Putamen (tissue), 1 donor: ENCODE data around the gene CLSTN2.

Experiments
- DNase-seq: peaks from one replicate; pipeline ENCODE4 v3.0.0-alpha.2; 2016; ENCODE audit warnings: low spot score

CLSTN2 gene

DNA sequence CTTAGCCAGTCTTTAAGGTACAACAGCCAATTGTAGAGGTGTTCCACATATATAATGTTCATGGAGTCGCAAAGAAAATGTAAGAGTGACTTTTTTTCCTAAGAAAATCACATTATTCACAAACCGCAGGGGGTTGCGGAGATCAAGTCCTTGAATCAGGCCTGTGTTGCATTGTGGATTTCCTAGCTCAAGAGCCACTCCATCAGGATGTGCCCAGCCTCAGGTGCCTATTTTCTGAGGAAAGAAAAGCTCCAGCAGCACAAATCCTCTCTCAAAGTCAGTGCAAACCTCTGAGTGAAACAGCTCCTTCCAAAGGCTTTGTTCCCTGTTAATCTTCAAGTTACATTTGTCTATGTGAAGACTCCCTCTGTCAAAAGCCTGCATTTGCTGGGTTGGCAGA, 349.4 kb downstream of the CLSTN2 start:
- DNase-seq: no peak

DNA sequence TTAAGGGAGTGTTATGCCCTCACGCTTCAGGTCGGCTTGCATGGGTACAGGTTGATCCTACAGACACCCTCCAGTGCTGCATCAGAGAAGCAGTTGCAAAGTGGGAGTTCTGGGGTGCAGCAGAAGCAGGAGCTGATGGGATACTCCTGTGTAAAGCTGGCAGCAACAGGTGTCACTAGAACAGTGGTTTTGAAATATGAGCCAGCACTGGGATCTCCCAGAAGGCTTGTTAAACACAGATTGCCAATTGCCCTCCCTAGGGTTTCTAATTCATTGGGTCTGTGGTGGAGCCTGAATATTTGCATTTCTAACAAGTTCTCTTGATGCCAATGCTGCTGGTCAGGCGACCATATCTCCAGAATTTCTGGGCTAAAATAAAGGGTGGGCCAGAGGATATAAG, 350.4 kb downstream of the CLSTN2 start:
- DNase-seq: no peak

DNA sequence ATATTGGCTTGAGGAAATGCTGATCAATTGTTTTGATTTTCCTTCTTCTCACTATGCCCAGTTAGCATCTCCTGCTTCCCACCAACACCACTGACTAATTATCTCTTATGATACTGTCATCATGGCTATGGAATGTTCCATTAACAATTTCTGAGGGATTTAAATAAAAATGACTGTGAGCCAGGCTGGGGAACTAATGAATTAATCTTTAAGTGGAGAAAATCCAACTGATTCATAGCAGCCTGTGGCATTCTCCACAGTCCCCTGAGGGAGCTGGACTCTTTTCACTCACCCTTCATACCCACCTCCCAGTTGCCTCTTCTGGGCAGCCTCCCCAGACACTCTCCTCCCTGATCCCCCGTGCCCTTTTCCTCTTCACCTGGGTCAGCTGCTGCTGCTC, 353.6 kb downstream of the CLSTN2 start:
- no peak for DNase-seq

DNA sequence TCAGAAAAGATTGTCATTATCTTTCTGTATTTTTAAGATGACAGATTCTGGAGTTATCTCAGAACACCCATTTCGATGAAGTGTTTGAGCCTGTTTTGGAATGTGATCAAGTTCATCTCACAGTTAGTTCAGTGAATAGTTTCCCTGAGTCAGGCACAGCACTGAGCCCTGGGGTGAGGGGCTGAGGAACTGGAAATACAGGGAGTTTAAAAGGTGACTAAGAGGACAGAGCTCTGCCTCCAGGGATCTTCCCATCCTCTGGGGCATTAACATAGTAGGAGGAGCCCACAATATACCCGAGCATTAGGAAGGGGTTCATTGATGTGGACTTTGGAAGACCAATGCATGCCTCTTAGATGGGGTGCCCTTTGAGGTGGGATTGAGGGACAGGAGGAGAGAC, 355.1 kb downstream of the CLSTN2 start:
- no peak for DNase-seq

DNA sequence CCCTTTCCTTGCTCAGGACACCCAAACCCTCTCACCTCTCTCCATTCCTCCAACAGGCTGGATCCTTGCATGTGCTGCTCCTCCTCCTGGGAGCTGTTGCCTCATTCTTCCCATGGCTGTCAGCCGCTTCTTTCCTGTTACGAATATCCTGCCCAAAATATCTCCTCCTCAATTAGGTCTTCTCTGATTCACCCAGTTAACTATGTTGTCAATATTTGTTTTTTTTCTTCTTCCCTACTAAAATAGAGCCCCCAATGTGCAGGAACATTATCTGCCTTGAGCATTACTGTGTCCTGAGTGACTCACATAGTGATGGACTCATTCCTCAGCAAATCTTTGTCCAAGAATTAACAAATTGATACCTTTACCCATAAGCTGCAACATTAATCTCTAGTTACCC, 357.2 kb downstream of the CLSTN2 start:
- no peak for DNase-seq

DNA sequence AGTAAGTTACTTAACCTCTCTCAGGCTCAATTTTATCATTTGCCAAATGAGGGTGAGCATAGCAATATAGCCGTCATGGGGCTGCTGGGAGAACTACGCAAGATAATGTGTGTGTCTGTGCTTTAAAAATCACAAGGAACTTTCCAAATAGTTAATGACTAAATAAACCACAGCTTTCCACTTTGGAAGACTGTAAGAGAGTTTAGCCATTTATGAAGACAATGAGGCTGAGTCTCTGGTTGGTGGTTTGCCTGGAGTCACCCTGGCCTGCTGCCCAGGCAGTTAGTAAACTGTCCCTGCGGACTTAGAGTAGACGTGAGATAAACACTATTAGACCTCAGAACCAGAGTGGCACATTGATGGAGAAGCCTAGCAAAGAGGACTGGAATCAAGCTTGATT, 357.7 kb downstream of the CLSTN2 start:
- no peak for DNase-seq

DNA sequence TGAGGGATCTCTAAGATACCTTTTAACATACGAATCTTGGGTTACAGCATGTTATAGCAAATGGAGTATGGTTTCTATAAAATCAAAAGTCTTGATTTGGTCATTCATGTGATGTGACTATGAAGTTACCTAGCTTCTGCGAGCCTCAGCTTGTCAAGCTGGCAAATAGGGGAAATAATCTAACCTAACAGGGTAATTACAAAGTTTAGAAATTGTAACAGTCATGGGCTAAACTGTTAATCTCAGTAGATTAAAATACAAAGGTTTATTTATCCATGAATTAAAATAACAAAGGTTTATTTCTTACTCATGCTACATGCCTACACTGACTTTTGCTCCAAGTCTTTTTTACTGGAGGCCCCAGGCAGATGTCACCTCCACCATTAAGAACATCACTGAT, 359.1 kb downstream of the CLSTN2 start:
- DNase-seq: no peak

DNA sequence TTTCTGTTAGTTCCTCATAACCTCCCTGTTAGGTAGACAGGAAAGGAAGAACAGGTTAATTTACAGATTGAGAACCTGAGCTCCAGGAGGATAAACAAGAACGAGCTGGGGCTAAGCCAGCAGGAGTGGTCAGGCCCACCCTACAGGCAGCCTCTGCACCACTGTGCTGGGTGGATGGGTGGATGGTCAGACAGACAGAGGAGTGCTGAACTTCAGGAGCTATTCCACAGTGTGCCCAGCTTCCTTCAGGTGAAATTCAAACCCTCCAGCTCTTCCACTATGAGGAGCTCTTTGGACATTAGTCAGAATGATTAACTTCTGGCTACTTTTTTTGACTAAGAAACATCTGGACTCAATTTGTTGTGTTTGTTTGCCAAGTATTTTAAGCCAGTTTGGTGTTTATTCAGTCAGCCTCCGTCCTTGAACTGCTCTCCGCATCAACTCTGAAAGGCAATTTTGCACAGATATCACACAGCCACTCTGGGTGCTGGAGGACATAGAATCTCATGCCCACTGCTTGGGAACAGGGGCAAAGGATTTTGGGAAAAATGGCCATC, 361.9 kb downstream of the CLSTN2 start:
- DNase-seq: no peak

DNA sequence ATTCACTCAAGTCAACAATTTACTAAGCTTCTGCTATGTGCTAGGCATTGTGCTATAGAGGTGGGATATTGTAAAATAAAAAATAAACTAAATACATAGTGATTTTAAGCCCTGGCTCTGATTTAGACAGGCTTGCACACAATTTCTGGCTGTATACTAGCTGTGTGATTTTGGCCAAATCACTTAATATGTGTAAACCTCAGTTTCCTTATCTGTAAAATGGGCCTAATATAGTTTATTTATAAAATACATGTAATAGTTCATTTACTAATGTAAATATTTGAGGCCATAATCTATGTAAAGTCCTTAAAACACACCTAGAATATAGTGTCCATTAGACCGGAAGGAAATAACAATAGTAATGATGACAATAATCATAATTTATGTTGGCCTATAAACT, 363.1 kb downstream of the CLSTN2 start:
- no peak for DNase-seq

DNA sequence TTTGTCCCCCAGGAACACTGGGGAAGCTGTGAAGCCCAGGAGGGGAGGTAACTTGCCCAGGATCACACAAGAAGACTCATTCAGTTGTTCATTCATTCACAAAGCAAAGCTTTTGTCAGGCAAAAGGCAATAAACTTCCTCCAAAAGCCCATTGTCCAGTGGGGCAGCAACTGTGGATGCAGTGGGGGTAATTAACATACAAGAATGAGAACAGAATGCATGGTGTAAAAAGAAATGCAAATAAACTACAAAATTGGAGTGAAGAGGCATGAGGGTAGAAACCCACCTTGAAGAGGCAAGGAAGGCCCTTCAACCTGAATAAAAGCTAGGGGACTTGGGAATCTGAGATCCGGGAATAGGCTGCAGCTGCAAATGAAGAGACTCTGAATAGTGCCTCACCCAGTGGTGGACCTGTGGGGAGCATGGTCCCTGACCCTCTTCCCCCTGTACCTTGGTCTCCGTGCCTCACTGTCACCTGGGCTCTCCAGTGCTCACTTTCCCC, 363.6 kb downstream of the CLSTN2 start:
- no peak for DNase-seq

DNA sequence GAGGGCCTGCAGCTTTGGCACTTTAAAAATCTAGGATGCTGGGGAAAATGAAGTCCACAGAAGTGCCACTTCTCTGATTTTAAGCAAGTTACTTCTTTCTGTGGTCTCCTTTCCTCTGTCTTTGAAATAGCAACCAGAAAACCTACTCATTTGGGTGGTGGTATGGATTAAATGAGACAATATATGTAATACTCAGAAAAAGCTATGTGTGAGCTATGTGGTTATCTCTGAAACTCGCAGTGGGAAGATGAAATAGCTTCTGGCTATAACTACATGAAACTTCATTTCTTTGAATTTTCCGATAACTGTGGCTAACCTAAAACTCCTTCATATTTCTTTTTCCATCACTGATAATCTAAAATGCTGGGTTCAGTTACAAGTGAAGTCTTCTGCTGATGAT, 368.9 kb downstream of the CLSTN2 start:
- DNase-seq: no peak

DNA sequence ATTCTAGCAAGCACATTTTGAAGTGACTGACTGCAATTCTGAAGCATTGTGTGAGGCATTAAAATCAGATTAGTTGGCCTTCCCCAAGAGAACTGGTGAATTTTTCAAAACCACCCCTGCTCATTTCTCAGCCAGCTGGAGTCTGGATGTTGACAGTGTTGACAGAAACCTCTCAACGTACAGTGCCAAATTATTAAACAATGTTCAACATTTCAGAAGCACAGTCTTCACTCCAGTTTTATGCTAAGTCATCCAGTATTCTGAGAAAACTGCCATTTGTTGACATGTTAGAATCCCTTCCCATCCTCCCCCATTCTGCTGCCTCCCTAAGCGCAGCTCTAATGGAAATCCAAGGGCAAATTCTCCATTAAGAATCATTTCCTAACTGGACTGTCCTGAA, 373.6 kb downstream of the CLSTN2 start:
- DNase-seq: no peak

DNA sequence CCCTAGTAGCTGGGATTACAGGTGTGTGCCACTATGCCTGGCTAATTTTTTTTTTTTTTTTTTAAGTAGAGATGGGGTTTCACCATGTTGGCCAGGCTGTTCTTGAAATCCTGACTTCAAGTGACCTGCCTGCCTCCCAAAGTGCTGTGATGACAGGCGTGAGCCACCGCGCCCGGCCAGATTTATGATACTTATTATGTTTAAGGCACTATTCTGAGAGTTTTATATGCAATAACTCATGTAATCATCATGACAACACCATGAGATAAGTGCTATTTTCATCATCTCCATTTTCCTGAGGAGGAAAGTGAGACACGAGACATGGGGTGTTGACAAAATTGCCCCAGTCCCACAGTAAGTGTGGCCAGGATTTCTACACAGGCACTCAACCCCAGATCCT, 376.4 kb downstream of the CLSTN2 start:
- DNase-seq: no peak

DNA sequence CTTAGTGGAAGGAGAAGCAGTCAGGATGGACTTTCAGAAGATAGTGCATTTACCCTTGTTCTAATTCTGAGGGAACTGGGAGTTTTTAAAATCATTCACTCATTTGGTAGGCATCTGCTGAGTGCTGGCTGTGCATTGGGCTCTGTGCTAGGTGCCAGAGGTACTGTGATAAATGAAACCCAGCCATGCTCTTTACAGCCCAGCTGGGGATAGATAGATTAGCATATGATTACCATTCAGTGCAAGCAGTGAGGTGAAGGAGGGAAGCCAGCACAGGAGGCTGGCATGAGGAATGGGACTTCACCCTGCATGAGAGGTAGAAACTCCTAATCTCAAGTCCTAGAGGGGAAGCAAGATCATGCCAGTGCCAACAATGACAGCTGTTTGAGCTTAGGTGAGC, 381.0 kb downstream of the CLSTN2 start:
- no peak for DNase-seq

DNA sequence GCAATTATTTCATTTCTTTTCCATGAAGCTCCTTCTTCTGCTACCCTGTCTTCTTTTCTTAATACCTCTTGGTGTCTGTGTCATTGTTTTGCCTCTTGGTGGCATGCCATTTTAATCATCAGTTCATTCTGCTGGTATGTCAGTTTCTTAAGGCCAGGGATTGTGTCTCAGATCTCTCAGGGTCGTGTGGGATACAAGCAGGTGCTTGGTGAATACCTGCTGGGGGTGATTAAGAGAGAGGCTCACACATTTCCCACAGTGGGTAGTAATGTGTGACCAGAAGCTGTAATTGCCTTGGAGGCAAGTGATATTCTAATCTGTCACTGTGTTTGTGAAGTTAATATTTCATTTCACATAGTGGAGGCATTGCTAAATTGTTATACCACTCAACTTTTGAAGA, 381.5 kb downstream of the CLSTN2 start:
- DNase-seq: no peak

DNA sequence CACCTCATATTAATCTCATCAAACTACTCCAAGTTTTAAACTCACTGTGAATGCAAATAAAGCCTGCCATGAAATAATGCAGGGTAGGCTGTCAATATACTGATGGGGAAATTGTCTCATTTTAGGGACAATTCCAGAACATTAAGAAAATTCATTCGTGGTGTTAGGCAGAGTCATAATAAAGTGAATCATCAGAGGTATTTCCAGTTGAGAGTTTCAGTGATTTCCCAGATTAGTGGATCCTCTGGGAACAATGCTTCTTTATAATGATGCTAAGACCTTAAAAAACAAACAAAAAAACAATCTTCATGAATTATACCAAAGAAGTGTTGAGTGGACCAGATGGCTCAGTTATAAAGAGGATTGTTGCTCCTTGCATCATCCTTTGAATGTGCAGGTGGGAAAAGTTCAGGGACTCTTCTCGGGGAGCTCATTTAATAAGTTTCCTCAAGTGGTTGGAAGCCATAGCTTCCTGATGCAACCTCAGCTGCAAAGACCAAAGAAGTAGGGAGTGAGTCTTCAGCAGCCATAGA, 381.9 kb downstream of the CLSTN2 start:
- no peak for DNase-seq

DNA sequence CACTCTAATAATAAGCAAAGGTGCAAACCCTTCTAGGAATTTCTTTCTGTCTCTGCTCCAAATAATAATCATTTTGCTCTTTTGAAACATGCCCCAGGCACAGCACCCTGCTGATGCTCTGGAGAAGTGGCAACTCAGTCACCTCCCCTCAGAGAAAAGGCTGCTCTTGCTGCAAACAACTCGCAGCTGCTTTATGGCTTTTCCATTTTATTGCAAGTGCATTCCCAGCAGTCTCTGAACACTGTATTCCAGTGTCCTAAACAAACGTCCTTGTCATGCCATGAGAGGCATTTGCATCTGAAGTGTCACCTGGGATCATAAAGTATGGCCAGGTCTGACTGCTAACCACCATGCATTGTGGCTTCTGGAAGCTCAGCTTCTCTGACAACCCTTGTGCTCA, 384.8 kb downstream of the CLSTN2 start:
- DNase-seq: no peak

DNA sequence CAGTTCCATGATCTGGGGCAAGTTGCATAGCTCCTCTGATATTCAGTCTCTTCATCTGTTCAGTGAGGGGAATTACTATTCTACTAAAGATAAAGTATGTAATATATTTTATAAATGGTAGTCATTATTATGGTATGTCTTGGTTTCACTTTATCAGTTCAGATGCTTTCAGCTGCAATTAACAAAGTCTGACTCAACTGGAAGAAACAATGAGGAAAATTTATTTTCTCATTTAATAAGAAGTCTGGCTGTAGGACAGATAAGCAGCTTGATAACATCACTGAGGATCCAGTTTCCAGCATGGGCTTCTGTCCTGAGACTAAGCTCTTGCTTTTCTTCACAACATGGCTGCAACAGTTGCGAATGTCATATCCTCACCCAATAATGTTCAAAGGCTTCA, 388.6 kb downstream of the CLSTN2 start:
- no peak for DNase-seq

DNA sequence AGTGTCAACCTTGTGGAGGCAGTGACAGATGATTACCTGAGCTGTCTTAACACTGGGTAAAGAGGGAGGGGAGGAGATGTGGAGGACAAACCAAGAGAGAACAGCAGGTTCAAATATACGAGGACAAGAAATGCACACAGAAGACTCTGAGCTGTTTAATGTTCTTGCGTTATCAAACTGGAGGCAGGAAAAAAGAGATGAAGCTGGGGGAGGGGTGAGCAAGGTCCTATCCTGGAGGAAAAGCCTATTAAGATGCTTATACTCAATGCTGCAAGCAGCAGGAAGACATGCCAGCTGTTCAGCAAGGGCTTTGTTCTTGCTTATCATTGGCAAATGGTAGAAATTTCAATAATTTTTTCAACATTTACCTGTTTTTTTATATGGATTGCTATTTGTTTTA, 397.1 kb downstream of the CLSTN2 start:
- no peak for DNase-seq

DNA sequence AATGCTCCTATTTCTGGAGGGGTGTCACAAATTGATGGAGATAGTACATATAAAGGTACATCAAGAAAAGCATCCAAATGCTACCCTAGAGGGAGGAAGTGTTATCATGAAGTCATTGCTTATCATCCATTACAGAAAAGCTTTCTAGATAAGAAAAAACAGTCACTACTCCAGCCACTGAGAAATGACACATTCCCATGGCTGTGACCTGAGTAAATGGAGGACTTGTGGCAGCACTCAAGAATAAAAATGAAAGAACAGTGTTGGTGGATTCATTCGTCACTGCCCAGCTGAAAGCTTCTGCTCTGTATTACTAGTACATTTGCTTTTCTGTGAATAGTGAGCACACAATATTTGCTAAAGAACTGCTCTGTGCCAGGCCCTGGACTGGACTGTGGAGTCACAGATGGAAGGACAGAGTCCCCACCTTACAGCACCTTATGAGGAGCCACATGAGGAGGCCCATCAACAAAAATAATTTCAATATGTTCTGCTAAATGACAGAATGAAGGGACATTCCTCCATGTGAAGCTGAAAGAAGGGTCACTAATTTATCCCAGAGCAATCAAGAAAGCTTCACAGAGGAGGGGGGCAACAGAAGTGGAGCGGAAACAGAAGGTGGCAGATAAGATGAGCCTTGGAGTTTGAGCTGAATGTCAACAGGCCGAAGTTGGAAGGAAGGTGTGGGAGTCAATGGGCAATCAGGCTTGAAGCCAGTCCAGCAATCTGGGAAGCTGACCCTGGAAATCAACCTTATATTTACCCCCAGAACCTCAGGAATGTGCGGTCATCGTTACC, 399.3 kb downstream of the CLSTN2 start:
- DNase-seq: no peak

DNA sequence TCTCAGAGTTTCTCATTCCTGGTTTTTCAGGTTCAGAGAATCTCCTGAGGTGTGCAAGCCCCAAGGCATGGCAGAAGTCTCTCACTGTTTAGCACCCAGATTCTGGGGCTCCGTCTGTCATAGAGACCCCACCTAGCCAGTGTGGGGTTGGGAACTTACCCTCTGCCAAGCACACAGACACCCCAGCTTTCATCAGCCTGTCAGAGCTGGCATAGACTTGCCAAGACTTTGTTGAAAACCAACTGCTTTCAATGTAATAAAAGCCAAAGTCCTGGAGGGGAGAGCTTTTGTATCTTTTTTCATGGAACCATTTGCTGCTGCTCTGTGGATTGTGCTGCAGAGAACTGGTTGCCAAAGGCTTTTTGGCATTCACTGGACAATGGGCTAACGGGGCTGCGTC, 401.5 kb downstream of the CLSTN2 start:
- no peak for DNase-seq

DNA sequence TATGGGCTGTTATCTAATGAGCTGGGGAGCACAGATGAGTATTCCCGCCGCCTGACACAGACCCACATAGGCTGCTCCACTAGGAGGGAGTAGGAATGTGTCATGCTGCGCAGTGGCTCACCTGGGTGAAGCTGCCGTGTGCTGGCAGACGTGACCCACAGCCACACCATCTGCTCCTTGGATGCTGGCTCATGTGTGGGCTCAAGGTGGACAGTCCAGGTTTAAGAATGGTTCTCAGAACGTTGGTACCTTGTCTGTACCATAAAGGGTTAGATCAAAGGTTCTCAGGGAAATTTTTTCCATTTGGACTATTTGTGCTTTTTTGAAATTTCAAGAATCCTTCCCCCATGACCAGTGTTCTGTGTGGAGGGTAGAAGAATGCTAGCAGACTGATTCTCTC, 403.9 kb downstream of the CLSTN2 start:
- DNase-seq: no peak

DNA sequence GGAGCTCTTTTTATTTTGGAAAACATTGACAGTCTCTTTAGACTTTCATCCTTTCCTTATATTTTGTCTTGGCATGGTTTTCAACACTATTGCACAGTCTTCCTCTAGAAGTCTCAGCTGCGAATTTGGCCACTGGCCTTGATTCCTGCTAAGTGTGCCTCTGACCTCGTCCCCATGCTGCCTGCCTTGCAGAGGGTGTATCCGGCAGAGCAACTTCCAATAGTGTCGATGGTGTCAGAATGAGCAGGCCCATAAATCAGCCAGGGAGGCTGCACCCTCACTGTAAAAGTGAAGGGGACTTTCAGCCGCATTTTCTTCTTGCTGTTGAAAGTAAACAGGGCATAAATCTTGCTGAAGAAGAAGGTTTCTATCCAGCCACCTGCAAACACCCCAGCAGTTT, 406.2 kb downstream of the CLSTN2 start:
- DNase-seq: no peak
